ENCODE data around the gene SIX2.
"Not testable (repeated sequence)": the region's sequence is repeated elsewhere in the genome, so short reads cannot be mapped to it uniquely, and the experiment has no call there.

SIX2 gene

DNA sequence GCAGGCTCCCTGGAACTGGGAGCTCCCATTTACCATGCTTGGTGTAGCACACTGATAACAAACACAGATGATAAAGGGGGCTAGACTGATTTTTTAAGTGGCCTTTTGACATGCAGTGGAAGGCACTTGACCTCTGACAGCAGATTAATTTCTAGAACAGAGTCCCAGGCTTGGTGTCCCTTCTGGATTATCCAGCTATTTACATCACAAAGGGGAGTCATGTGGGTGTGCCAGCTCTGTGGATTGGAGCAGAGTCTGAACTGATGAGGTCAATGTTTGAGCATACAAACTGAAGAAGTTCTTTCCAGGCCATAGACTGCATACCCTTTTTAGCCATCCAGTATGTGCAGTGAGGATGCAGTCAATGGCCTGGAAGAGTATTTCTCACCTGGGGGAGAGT lies 31.5 kb upstream of the SIX2 start:
- Histone ChIP-seq H3K27me3 (ENCODE audit: control insufficient read depth, insufficient read depth, low read length) (no peaks in the 10 kb centered on the region; the same call in 1 of the 2 replicates), H3K4me3 (ENCODE audit: low read depth, low read length) (no peak overlapping the region), H3K9ac (ENCODE audit: low read depth, low read length) (no peak overlapping the region), H3K9me3 (ENCODE audit: control insufficient read depth, insufficient read depth, low read length) (no peaks in the 10 kb centered on the region), H3K36me3 (ENCODE audit: control insufficient read depth, insufficient read depth, low read length) (no peaks in the 10 kb centered on the region), H3K27ac (ENCODE audit: low read depth, low read length) (no peak overlapping the region), H3K4me1 (ENCODE audit: control insufficient read depth, insufficient read depth, low read length) (peaks cover 7% of the 10 kb centered on the region; the same call in 1 of the 2 replicates)

GRCh38 chr2:45039804-45040203 lies 30.6 kb upstream of the SIX2 start:
- H3K9me3 ChIP-seq (ENCODE audit: control insufficient read depth, insufficient read depth, low read length); H3K4me3 ChIP-seq (ENCODE audit: low read depth, low read length); H3K9ac ChIP-seq (ENCODE audit: low read depth, low read length); H3K27ac ChIP-seq (ENCODE audit: low read depth, low read length); H3K36me3 ChIP-seq (ENCODE audit: control insufficient read depth, insufficient read depth, low read length); H3K27me3 ChIP-seq (ENCODE audit: control insufficient read depth, insufficient read depth, low read length); H3K4me1 ChIP-seq (ENCODE audit: control insufficient read depth, insufficient read depth, low read length): not testable (repeated sequence)

DNA sequence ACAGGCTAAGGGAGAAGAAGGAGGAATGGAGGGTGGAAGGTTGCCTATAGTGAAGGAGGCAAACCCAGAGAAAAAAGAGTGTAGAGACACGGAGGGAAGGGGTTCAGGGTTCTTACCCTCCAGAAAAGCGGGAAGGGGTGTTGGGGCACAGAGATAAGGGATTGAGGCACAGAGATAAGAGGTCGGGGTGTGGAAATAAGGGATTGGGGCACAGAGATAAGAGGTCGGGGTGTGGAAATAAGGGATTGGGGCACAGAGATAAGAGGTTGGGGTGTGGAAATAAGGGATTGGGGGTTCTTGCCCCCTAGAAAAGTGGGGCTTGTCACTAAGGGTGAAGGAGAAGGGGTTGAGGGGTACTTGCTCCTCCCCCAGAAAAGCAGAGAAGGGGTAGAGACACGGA lies 29.6 kb upstream of the SIX2 start:
- H3K4me3 ChIP-seq (ENCODE audit: low read depth, low read length); H3K9ac ChIP-seq (ENCODE audit: low read depth, low read length); H3K27me3 ChIP-seq (ENCODE audit: control insufficient read depth, insufficient read depth, low read length); H3K9me3 ChIP-seq (ENCODE audit: control insufficient read depth, insufficient read depth, low read length); H3K36me3 ChIP-seq (ENCODE audit: control insufficient read depth, insufficient read depth, low read length); H3K4me1 ChIP-seq (ENCODE audit: control insufficient read depth, insufficient read depth, low read length); H3K27ac ChIP-seq (ENCODE audit: low read depth, low read length): not testable (repeated sequence)

DNA sequence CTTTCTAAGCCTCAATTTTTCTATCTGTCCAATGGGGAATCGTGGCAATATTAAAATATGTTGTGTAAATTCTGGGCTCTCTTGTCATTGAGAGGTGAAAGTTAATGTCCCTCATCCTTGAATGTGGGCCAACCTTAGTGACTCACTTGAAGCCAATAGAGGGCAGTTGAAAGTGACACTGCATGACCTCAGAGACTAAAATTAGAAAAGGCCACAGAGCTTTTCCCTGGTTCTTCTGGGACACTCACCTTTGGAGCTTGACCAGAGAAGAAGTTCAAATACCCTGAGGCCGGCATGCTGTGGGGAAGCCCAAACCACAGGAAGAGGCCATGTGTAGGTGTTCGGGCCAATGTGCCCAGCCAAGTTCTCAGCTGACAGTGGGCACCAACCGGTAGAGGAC lies 24.1 kb upstream of the SIX2 start:
- Histone ChIP-seq H3K4me1 (ENCODE audit: control insufficient read depth, insufficient read depth, low read length) (no peaks in the 10 kb centered on the region), H3K27me3 (ENCODE audit: control insufficient read depth, insufficient read depth, low read length) (no peaks in the 10 kb centered on the region), H3K27ac (ENCODE audit: low read depth, low read length) (no peak overlapping the region), H3K36me3 (ENCODE audit: control insufficient read depth, insufficient read depth, low read length) (no peaks in the 10 kb centered on the region), H3K9ac (ENCODE audit: low read depth, low read length) (no peak overlapping the region), H3K9me3 (ENCODE audit: control insufficient read depth, insufficient read depth, low read length) (no peaks in the 10 kb centered on the region), H3K4me3 (ENCODE audit: low read depth, low read length) (no peak overlapping the region)

- H3K4me3 ChIP-seq (ENCODE audit: low read depth, low read length) = no peak overlapping the region
- H3K27me3 ChIP-seq (ENCODE audit: control insufficient read depth, insufficient read depth, low read length) = no peaks in the 10 kb centered on the region
- no peaks in the 10 kb centered on the region for H3K4me1 ChIP-seq (ENCODE audit: control insufficient read depth, insufficient read depth, low read length)
Observed at GRCh38 chr2:45031028-45031427, 21.8 kb upstream of the SIX2 start.

GRCh38 chr2:45030553-45030952 lies 21.3 kb upstream of the SIX2 start:
- no peak overlapping the region for H3K9ac ChIP-seq (ENCODE audit: low read depth, low read length)
- H3K9me3 ChIP-seq (ENCODE audit: control insufficient read depth, insufficient read depth, low read length) = no peaks in the 10 kb centered on the region
- H3K4me3 ChIP-seq (ENCODE audit: low read depth, low read length) = no peak overlapping the region
- no peak overlapping the region for H3K27ac ChIP-seq (ENCODE audit: low read depth, low read length)
- H3K4me1 ChIP-seq (ENCODE audit: control insufficient read depth, insufficient read depth, low read length) = no peaks in the 10 kb centered on the region
- no peaks in the 10 kb centered on the region for H3K36me3 ChIP-seq (ENCODE audit: control insufficient read depth, insufficient read depth, low read length)
- H3K27me3 ChIP-seq (ENCODE audit: control insufficient read depth, insufficient read depth, low read length) = no peaks in the 10 kb centered on the region

More at GRCh38 chr2:45031028-45031427, 21.8 kb upstream of the SIX2 start:
- Histone ChIP-seq H3K9me3 (ENCODE audit: control insufficient read depth, insufficient read depth, low read length) (no peaks in the 10 kb centered on the region), H3K27ac (ENCODE audit: low read depth, low read length) (no peak overlapping the region), H3K36me3 (ENCODE audit: control insufficient read depth, insufficient read depth, low read length) (no peaks in the 10 kb centered on the region), H3K9ac (ENCODE audit: low read depth, low read length) (no peak overlapping the region)

- H3K9me3 ChIP-seq (ENCODE audit: control insufficient read depth, insufficient read depth, low read length) = no peaks in the 10 kb centered on the region
Observed at GRCh38 chr2:45029215-45029614, 20.0 kb upstream of the SIX2 start.

DNA sequence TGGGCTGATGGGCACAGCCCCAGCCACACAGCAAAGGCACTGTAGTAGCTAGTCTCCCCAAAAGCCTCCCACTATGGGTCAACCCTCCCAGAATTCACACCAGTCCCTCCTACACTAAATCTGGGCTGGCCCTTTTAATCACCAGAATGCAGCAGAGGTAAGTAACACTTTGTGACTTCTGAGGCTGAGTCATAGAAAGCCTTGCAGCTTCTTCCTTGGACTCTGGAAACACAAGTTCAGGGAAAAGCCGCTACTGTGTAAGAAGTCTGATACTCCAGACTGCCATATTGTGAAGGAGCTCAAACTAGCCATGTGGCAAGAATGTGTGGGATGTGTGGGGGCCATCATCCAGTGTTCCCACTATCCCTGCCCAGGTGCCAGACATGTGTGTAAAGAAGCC lies 19.0 kb upstream of the SIX2 start:
- Histone ChIP-seq H3K36me3 (ENCODE audit: control insufficient read depth, insufficient read depth, low read length) (no peaks in the 10 kb centered on the region), H3K9me3 (ENCODE audit: control insufficient read depth, insufficient read depth, low read length) (no peaks in the 10 kb centered on the region), H3K4me3 (ENCODE audit: low read depth, low read length) (no peak overlapping the region), H3K9ac (ENCODE audit: low read depth, low read length) (no peak overlapping the region), H3K27ac (ENCODE audit: low read depth, low read length) (no peak overlapping the region), H3K4me1 (ENCODE audit: control insufficient read depth, insufficient read depth, low read length) (no peaks in the 10 kb centered on the region), H3K27me3 (ENCODE audit: control insufficient read depth, insufficient read depth, low read length) (no peaks in the 10 kb centered on the region)

More at GRCh38 chr2:45029215-45029614, 20.0 kb upstream of the SIX2 start:
- no peak overlapping the region for H3K4me3 ChIP-seq (ENCODE audit: low read depth, low read length)
- no peak overlapping the region for H3K9ac ChIP-seq (ENCODE audit: low read depth, low read length)
- H3K27ac ChIP-seq (ENCODE audit: low read depth, low read length) = no peak overlapping the region
- no peaks in the 10 kb centered on the region for H3K4me1 ChIP-seq (ENCODE audit: control insufficient read depth, insufficient read depth, low read length)
- H3K27me3 ChIP-seq (ENCODE audit: control insufficient read depth, insufficient read depth, low read length) = no peaks in the 10 kb centered on the region
- H3K36me3 ChIP-seq (ENCODE audit: control insufficient read depth, insufficient read depth, low read length) = no peaks in the 10 kb centered on the region

- Histone ChIP-seq H3K36me3 (ENCODE audit: control insufficient read depth, insufficient read depth, low read length) (no peaks in the 10 kb centered on the region), H3K9me3 (ENCODE audit: control insufficient read depth, insufficient read depth, low read length) (no peaks in the 10 kb centered on the region), H3K27ac (ENCODE audit: low read depth, low read length) (no peak overlapping the region), H3K4me1 (ENCODE audit: control insufficient read depth, insufficient read depth, low read length) (no peaks in the 10 kb centered on the region), H3K9ac (ENCODE audit: low read depth, low read length) (no peak overlapping the region), H3K27me3 (ENCODE audit: control insufficient read depth, insufficient read depth, low read length) (no peaks in the 10 kb centered on the region), H3K4me3 (ENCODE audit: low read depth, low read length) (no peak overlapping the region)
Observed at GRCh38 chr2:45026924-45027450, 17.7 kb upstream of the SIX2 start.

GRCh38 chr2:45024600-45025291 lies 15.5 kb upstream of the SIX2 start:
- Histone ChIP-seq H3K4me3 (ENCODE audit: low read depth, low read length) (no peak overlapping the region), H3K4me1 (ENCODE audit: control insufficient read depth, insufficient read depth, low read length) (no peaks in the 10 kb centered on the region), H3K9me3 (ENCODE audit: control insufficient read depth, insufficient read depth, low read length) (no peaks in the 10 kb centered on the region), H3K36me3 (ENCODE audit: control insufficient read depth, insufficient read depth, low read length) (no peaks in the 10 kb centered on the region), H3K9ac (ENCODE audit: low read depth, low read length) (no peak overlapping the region), H3K27ac (ENCODE audit: low read depth, low read length) (no peak overlapping the region), H3K27me3 (ENCODE audit: control insufficient read depth, insufficient read depth, low read length) (no peaks in the 10 kb centered on the region)

DNA sequence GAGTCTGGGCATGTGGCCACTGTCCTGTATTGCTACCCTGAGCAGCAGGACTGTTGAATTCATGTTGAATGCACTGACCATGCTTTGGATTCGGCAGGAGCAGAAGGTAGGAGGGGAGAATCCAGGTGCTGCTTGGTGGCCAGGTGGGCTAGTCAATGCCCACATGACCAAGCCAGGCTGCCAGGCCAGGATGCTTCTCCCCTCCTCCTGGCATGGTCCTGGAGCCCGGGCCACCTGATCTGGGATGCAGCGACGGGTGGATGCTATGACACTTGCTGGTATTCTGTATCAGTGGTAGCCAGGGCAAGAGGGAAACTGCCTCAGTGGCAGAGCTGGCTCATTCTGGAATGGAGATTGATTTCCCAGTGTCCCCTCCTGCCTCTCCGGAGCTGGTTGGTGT lies 14.8 kb upstream of the SIX2 start:
- Histone ChIP-seq H3K27ac (ENCODE audit: low read depth, low read length) (no peak overlapping the region), H3K4me1 (ENCODE audit: control insufficient read depth, insufficient read depth, low read length) (no peaks in the 10 kb centered on the region), H3K27me3 (ENCODE audit: control insufficient read depth, insufficient read depth, low read length) (no peaks in the 10 kb centered on the region), H3K9ac (ENCODE audit: low read depth, low read length) (no peak overlapping the region), H3K9me3 (ENCODE audit: control insufficient read depth, insufficient read depth, low read length) (no peaks in the 10 kb centered on the region), H3K4me3 (ENCODE audit: low read depth, low read length) (no peak overlapping the region), H3K36me3 (ENCODE audit: control insufficient read depth, insufficient read depth, low read length) (no peaks in the 10 kb centered on the region)

All from HUES48 (cell line).